ENCODE data around the gene RRP8.

The RRP8 gene

GRCh38 chr11:6598555-6598954 is 4.9 kb downstream of the RRP8 start:
- DNase-seq = no peak

DNA sequence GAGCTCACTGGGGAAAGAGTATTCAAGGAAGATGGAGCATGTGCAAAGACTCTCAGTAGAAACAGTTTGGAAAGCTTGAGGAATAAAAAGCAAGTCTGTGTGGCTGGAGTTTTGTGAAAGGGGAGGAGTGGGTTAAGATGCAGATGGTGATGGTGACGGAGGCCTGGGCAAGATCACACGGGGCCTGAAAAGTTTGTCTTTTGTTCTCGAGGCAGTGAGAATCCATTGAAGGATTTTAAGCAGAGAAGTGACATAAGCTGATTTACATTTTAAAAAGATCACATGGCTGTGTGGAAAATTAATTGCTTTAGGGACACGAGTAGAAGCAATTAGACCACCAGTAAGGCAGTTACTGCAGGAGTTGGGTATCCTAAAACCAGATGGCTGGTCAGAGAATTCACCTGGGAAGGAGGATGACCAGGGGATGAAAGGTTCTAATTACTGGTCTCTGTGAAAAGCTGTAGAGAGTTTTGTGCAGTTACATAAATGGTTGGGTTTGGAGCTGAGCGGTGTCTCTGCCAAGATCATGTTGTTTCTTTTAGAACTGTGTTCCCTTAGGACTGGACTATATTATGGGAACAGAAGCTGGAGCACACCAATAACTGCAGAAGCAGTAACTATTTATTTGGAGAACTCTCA is 7.1 kb downstream of the RRP8 start:
- no peak for DNase-seq

DNA sequence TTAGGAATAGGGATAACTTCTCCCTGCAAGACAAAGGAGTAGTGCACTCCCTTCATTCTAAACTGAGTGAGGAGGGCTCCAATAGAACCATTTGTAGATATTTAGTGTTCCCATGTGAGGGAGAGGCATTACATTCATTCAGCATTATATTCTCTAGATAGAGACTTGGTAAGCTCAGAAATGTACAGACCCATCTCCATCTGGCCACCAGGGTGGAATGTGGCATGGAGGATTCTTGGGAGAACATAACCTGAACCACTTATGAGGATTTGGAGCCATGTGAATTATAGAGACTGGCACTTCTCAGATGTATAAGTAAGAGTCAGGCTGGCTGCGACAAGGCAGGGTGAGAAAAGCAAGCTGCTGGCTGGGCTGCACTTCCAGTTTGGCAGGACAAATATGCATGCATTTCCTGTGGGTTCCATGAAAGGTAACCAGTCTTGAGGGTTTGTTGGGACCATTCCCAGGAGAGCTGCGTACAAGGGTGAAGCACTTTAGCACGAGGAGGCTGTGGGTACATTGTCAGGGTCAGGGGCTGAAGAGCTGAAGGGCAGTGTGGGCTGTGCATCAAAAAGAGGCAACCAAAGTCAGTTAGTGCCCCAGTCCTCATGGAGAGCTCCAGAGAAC is 9.2 kb downstream of the RRP8 start:
- no peak for DNase-seq

GRCh38 chr11:6588018-6588417 is 15.4 kb downstream of the RRP8 start:
- no peak for DNase-seq

DNA sequence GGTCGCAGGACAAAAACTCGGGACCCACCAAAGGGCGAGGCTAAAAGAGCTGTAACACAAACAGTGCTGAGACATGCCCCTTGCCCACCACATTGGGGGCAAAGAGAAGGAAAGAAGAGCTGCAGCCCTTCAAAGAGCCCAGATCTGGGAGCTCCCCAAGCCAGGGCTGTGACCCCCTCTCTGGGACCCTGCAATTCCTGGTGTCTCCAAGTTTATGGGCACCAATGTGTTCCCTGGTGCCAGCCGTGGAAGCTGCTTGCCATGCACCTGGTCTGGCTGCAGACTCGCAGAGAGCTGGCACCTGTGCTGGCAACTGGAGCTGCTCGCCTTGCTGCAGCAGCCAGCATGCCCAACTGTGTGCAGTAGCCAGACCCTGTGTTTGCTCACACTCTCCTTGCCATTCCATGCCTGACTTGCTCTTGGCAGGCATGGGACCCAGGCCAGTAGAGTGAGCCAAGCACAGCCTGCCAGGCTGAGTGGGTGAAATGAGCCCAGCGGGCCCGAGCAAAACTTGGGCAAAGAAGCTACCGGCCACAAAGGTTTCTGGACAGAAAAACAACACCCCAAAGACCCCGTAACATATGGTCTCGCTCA is 16.0 kb downstream of the RRP8 start:
- DNase-seq = peak; percentile 61

DNA sequence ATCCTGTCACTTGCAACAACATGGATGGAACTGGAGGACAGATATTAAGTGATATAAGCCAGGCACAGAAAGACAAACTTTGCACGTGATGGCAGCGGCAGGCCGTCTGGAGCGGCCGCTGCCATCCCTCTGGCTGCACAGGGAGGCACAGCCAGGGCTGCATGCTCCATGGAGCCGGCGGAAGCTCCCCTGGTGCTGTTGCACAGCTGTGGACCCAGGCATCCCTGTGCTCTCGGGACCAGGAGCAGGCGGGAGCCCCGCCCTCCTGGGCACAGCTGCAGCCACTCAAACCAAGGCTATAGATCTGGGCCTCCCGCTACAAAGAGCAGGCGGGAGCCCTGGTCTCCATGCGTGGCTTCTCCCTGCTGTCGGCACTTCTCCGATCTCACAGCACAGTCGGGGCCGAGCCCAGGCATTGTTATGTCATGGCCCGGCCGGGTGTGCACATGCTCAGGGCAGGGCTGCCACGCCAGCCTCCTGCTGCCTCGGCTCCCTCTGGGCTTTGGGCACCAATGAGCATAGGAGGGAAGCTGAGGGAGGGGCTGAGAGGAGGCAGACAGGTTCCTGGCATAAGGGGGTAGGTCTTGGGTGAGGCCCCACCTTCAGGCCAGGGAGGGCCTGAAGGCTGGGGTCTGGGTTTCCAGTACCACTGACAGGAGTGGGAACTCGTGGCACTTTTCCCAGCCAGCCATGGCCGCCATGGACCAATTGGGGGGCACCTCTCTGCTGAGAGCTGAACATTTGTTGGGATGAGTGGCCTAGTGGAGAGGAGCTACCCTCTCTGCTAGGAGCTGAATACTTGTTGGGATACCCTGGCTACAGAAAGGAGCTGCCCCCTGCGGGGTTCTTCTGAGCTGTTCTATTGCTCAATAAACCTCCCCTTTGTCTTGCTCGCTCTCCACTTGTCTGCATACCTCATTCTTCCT is 16.7 kb downstream of the RRP8 start:
- DNase-seq = no peak

GRCh38 chr11:6584528-6584927 is 18.9 kb downstream of the RRP8 start:
- no peak for DNase-seq

GRCh38 chr11:6583584-6583983 is 19.8 kb downstream of the RRP8 start:
- no peak for DNase-seq

GRCh38 chr11:6579681-6580080 is 23.7 kb downstream of the RRP8 start:
- no peak for DNase-seq

- DNase-seq = no peak
Measured at GRCh38 chr11:6578134-6578533, 25.3 kb downstream of the RRP8 start.

GRCh38 chr11:6576471-6577373 is 26.7 kb downstream of the RRP8 start:
- peak; percentile 63 for DNase-seq

- no peak for DNase-seq
Measured at GRCh38 chr11:6574816-6575715, 28.4 kb downstream of the RRP8 start.

- no peak for DNase-seq
Measured at GRCh38 chr11:6572215-6572614, 31.2 kb downstream of the RRP8 start.

- no peak for DNase-seq
Measured at GRCh38 chr11:6571434-6572008, 31.9 kb downstream of the RRP8 start.

GRCh38 chr11:6570691-6571427 is 32.6 kb downstream of the RRP8 start:
- no peak for DNase-seq

DNA sequence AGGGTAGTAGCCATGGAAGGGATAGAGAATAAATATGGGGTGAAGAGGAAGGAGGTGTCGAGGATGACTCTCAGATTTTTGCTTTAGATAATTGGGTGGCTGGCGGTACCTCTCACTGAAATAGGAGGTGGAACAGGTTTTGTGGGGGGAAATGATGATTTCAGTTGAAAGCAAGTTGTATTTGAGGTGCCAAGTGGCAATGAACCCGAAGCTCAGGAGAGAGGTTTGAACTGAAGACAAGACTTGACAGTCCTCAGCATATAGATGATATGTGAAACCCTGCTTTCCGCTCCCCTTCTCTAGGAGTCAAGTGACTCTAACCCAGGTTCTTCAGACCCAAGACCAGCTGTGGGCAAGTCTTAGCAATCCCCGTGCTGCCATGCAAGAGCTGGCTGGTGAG is 33.7 kb downstream of the RRP8 start:
- no peak for DNase-seq

GRCh38 chr11:6568191-6568918 is 35.1 kb downstream of the RRP8 start:
- peak; percentile 74 for DNase-seq

- DNase-seq = peak; percentile 9
Measured at GRCh38 chr11:6567371-6567745, 36.1 kb downstream of the RRP8 start.

DNA sequence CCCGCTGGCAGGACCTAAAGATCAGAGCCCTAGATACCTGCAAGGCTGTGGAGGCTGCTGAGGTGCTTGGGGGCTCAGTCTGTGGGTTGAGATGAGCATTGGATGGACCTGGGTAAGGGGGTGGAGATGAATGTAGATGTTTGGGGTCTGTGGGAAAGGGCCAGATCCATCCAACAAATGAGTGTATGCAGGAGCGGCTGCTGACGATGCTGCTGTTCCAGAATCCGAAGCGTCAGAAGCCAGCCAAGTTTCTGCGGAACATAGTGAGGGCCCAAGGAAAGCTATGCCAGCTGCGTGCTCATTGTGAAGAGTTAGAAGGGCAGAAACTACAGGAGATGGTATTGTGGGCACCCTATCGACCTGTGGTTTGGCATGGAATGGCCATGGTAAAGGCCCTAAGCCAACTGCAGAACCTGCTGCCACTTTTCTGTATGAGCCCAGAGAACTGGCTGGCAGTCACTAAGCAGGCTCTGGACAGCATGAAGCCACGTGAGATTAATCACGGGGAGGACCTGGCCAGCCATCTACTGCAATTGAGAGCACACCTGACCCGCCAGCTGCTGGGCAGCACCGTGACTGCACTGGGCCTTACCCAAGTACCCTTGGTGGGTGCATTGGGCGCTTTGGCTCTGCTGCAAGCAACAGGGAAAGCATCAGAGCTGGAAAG is 36.6 kb downstream of the RRP8 start:
- peak; percentile 40 for DNase-seq
